HG02981 (cell line): Measurements from ENCODE around the gene ZNF165.
"Not testable (repeated sequence)": the region's sequence is repeated elsewhere in the genome, so short reads cannot be mapped to it uniquely, and the experiment has no call there.

Source experiments
- ATAC-seq: cut with Tn5 transposase; IDR thresholded peaks from one replicate; pipeline ENCODE4 v1.9.1; 2021; ENCODE audit warnings: mild to moderate bottlenecking, moderate library complexity; ENCODE audit not compliant: unreplicated experiment

Gene ZNF165

GRCh38 chr6:28121876-28122275 is 41.5 kb downstream of the ZNF165 start:
- ATAC-seq, result no peak

GRCh38 chr6:28122283-28122682 is 41.9 kb downstream of the ZNF165 start:
- not testable (repeated sequence) for ATAC-seq

DNA sequence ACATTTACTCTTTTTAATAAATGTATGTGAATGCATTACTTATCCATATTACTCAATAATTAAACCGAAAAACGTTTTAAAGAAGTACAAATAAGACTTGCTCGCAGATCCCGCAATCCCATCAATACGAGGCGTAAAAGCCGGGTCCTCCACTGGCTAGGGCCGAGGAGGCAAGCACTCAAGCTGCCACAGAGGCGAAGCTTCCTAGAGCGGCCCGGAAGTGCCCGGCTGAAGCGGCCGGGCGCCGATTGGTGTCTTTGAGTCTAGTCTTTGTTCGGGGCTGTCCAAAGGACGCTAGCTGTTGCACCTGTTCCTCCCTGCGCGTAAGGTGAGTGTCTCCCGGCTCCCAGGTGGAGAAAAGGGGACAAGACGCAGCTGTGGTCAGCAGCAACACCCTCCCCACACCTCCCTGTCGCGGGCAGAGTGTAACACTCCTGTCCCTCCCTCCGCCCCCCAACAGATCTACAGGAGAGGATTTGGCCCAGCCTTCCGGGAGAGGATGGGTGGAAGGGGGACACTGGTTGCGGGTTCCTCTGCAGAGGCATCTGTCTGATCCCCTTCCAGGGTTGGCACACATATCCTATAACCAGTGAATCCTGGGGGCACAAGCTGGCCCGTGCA is 44.1 kb downstream of the ZNF165 start, which contains the start of gene ZSCAN16:
Gene ZSCAN16 (plus strand): TSS at position 260 of the 621 bp plus-strand sequence. CDS start 835 bp downstream, outside the sequence.
- peak; percentile 96 for ATAC-seq

DNA sequence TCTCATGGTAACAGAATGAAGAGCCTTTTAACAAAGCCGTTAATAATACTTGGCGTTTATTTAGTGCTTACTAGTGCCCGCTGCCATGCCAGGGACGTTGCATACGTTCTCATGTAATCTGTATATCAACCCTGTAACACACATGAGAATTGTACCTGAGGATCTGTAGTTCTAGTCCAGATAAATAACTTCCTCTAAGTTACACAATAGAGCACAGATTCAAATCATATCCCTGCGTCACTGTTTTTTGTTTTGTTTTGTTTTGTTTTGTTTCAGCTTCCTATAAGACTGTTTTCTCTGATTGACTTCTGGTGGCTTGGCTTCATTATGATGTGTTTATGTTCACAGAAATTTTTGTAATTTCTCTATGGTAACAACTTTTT is 44.6 kb downstream of the ZNF165 start:
- peak; percentile 8 for ATAC-seq

DNA sequence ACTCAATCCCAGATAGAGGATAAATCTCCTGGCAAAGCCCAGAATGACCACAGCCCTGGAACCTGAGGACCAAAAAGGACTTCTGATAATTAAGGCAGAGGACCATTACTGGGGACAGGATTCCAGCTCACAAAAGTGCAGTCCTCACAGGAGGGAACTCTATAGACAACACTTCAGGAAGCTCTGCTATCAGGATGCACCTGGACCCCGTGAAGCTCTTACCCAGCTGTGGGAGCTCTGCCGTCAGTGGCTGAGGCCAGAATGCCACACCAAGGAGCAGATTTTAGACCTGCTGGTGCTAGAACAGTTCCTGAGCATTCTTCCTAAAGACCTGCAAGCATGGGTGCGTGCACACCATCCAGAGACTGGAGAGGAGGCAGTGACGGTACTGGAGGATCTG is 45.0 kb downstream of the ZNF165 start:
- no peak for ATAC-seq

DNA sequence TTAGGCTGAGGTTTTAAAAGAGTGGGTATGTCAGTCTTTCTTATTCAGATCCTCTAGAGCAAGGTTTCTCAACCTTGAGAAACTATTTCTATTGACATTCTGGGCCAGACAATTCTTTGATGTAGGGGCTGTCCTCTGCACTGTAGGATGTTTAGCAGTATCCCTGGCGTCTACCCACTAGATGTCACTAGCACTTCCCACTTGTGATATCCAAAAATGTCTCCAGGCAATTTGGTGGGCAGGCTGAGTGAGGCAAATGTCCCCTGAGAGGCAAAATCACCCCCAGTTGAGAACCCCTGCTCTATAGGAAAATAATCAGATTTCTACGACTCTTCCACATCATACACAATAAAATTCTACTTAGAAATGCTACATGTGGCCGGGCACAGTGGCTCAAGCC is 53.6 kb downstream of the ZNF165 start:
- ATAC-seq, result no peak

- ATAC-seq, result no peak
These were observed 54.3 kb downstream of the ZNF165 start for GRCh38 chr6:28134716-28135115.

- no peak for ATAC-seq
These were observed 55.0 kb downstream of the ZNF165 start for GRCh38 chr6:28135393-28135792.

- peak; percentile 52 for ATAC-seq
These were observed 56.5 kb downstream of the ZNF165 start for GRCh38 chr6:28136585-28137504.

GRCh38 chr6:28137505-28137981 is 57.2 kb downstream of the ZNF165 start:
- peak; percentile 36 for ATAC-seq
